Right cardiac atrium (tissue), 5 donors: Measurements from ENCODE around the gene LIX1L. TPM values are rescaled to one million over a fixed set of nuclear protein-coding genes. Genes with fewer than 3 reads are reported as not detected.

Experiments
- ATAC-seq, 2 donors: fragments of 200-7000 bp; cut with Tn5 transposase; one replicate each; pipeline versions ENCODE4 v1.8.0 to v1.9.1; 2020; ENCODE audit warnings: moderate library complexity in 2 of 2, mild to moderate bottlenecking in 1 of 2
- DNase-seq, 3 donors: peaks; one replicate each; pipeline ENCODE4 v3.0.0-alpha.2; 2020
- H3K27ac ChIP-seq: one replicate; pipeline ENCODE4 v1.5.1; 2013; ENCODE audit warnings: mild to moderate bottlenecking, low read length, control low read depth, moderate library complexity
- H3K27me3 ChIP-seq: one replicate; pipeline ENCODE4 v1.6.1; 2013; ENCODE audit not compliant: control insufficient read depth, insufficient read depth
- H3K4me1 ChIP-seq: one replicate; pipeline ENCODE4 v1.6.1; 2013; ENCODE audit warnings: low read length; ENCODE audit not compliant: control insufficient read depth, insufficient read depth
- H3K4me3 ChIP-seq: one replicate; pipeline ENCODE4 v1.5.1; 2013; ENCODE audit warnings: low read length, control low read depth
- H3K9me3 ChIP-seq: one replicate; pipeline ENCODE4 v1.6.1; 2013; ENCODE audit warnings: low read length; ENCODE audit not compliant: control insufficient read depth
- WGBS: extraction: QIAGEN DNeasy Blood & Tissue Kit; methylation state at CpG from one replicate; pipeline ENCODE4 v1.1.7; 2013; 5-methylcytosine and 5-hydroxymethylcytosine counted together
- intact Hi-C, 4 donors: fragments of 100-400 bp; cut with DNase I; formaldehyde crosslinking; loops; one replicate each; pipeline versions ENCODE4 v1.11.0 to v1.14.0; 2022 to 2023
- polyA plus RNA-seq: library from polyadenylated mRNA; stranded (reverse); fragments of 200-250 nt; gene quantifications from one replicate; pipeline ENCODE4 v1.2.3, GENCODE V29; 2013
- total RNA-seq, 4 donors: library from RNA; stranded (reverse); fragmentation: NEBNext Ultra II Directional; extraction: Animal tissue kit (Norgen Biotek cat#: 25700); gene quantifications; one replicate each; pipeline ENCODE4 v1.2.1, GENCODE V29; 2021
- donor health status: healthy with polysubstance abuse.
- donor health status: DM: no; HTN: yes; CAD: no.
- donor health status: DM: no; HTN: no; CAD: no.
- donor health status: DM: no; HTN: yes; CAD: no; lungs with severe emphysema.
- donor health status: DM: yes; HTN: yes; CAD: no.

The LIX1L gene
- total and polyA plus RNA-seq, 5 donors, result 11.9 to 39.2 (median 28.3) TPM

DNA sequence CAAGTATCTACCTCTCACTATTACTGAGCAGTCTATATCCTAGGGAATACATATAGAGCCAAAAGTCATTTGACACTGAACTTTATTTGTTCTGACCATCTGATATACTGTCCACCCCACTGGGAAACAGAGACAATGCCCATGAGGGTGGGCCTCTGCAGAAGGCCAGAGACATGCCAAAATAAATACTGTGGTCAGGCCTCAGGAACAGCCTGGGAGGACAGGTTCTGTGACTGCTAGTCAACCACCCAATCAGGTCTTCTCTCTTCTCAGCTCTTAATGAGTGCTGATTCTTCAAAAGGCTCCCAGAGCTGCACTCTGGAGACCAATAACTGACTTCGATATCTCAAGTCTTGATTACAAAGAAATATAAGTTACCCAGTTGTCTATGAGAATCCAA is 66.7 kb downstream of the LIX1L start:
- ATAC-seq (peak; percentile 28 to 71), DNase-seq (no peak)
- Histone ChIP-seq H3K4me3 (no peak overlapping the region), H3K4me1 (peaks cover 9% of the 10 kb centered on the region), H3K9me3 (no peaks in the 10 kb centered on the region), H3K27ac (peak overlapping the region; percentile 86), H3K27me3 (no peaks in the 10 kb centered on the region)
- 36% methylated on average over 1 of the region's 1 CpG for WGBS
- intact Hi-C loops, result loop anchor here (5.0 to 10.0 kb wide), 3 partner anchors 74 to 124 kb away; partner anchors contain the start of genes ANKRD34A (in 1 of the 4) and POLR3GL (in 1 of the 4)

DNA sequence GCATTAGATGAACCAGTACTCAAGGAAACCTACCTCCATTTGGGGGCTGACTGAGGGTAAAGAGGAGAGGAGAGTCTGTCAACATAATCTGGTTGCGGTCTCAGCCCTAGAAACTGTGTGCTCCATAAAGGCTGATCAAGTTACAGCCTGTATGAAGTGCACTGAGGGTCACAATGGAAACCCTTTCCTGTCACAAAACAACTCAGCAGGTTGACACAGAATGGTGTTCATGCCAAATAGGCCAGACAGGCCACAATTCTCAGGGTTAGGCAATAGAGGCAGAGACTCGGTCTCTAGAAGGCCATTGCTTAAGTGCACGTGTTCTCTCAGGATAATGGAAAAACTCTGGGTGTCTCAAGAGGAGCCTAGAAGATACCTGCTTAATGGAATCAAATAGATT is 68.1 kb downstream of the LIX1L start:
- Histone ChIP-seq H3K27ac (no peak overlapping the region), H3K9me3 (no peaks in the 10 kb centered on the region), H3K4me3 (no peak overlapping the region), H3K27me3 (no peaks in the 10 kb centered on the region), H3K4me1 (peaks cover 9% of the 10 kb centered on the region)
- 73% methylated on average over 3 of the region's 3 CpGs for WGBS
- ATAC-seq, result no peak
- intact Hi-C loops, result loop anchor here (5.0 to 10.0 kb wide), 3 partner anchors 75 to 125 kb away; partner anchors contain the start of genes ANKRD34A (in 1 of the 4) and POLR3GL (in 1 of the 4)
- DNase-seq, result no peak

DNA sequence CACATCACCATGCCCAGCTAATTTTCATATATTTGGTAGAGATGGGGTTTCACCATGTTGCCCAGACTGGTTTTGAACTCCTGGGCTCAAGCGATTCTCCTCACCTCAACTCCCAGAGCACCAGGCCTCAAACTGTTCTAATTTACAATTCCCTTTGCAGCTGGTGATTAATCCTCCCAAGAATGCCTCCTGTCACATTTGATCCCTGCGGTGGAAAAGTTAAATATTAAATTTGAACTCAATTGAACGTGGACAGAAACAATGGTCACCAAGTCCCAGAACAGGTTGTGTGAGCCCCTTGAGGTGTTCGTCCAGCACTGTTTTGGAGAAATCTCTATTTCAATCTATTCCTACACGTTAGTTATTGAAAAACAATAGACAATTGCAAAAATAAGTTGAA is 70.2 kb downstream of the LIX1L start:
- WGBS, result 75% methylated on average over 5 of the region's 5 CpGs
- Histone ChIP-seq H3K9me3 (no peaks in the 10 kb centered on the region), H3K27ac (no peak overlapping the region), H3K27me3 (no peaks in the 10 kb centered on the region), H3K4me1 (peaks cover 6% of the 10 kb centered on the region), H3K4me3 (no peak overlapping the region)
- no peak for DNase-seq
- intact Hi-C loops, result no loop called here
- no peak for ATAC-seq

DNA sequence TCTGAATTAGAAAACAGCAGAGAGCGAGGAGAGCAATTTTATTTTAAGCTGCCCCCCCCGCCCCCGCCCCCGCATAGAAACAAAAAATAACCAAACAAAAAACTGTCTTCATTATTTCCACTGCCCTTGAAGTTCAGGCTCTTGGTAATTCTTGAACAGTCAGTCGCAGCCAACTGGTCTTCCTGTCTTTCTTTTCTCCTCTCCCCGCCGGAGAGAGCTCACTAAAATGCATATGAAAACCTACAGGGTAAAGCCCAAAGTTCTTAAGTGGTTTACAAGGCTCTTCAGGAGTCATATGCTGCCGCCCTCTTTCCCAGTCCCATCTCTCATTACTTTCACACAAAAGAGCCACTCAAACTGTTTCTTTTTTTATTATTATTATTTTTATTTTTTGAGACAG is 71.0 kb downstream of the LIX1L start:
- no peaks in the 10 kb centered on the region for H3K27me3 ChIP-seq
- H3K9me3 ChIP-seq, result no peaks in the 10 kb centered on the region
- intact Hi-C loops, result no loop called here
- ATAC-seq, result peak in 1 of 2 donors; percentile 6
- H3K27ac ChIP-seq, result no peak overlapping the region
- peak overlapping the region; percentile 60 for H3K4me3 ChIP-seq
- peaks cover 3% of the 10 kb centered on the region for H3K4me1 ChIP-seq
- WGBS, result 51% methylated on average over 8 of the region's 8 CpGs
- DNase-seq, result no peak

DNA sequence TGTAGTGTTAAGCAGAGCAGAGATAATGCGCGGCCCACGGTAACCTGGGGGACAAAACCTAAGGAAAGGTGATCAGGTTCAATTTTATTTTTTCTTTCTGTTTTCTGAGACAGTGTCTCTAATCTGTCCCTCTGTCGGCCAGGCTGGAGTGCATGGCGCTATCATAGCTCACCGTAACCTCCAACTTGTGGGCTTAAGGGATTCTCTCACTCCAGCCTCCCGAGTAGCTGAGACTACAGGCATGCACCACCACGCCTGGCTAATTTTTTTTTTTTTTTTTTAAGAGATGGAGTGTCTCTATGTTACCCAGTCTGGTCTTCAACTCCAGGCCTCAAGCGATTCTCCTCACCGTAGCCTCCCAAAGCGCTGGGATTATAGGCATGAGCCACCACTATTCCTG is 71.4 kb downstream of the LIX1L start:
- H3K4me1 ChIP-seq, result no peaks in the 10 kb centered on the region
- no peaks in the 10 kb centered on the region for H3K27me3 ChIP-seq
- 35% methylated on average over 11 of the region's 11 CpGs for WGBS
- peak overlapping the region; percentile 46 for H3K27ac ChIP-seq
- DNase-seq (no peak), ATAC-seq (peak; percentile 18 to 20)
- H3K9me3 ChIP-seq, result no peaks in the 10 kb centered on the region
- H3K4me3 ChIP-seq, result peak overlapping the region; percentile 60
- intact Hi-C loops, result no loop called here

DNA sequence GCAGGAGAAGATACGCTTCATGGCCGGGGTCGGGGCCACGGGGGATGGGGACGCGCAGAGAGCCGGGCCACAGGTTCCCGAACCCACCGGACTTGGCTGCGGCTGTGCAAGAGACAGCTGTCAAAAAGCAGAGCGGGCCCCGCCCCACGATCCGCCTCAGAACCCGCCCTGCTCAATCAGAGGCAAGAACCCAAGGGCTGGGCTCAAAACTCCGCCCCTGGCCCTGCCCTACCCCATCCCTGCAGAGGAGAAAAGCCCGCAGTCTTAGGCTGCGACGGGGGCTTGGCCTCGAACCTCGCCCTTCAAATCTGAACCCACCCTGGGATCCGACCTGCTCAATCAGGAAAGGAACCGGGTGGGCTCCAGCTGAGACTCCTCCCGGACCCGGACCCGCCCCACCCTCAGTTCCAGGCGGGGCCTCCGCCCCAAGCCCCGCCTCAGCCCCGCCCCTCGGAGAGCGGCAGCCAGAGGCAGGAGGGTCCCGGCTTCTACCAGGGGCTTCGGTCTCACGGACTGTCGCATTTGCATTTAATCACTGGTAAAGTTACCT is 72.0 kb downstream of the LIX1L start, which contains the start of gene ANKRD35:
TSS of gene ANKRD35 (minus strand) at position 129 of the 550 bp plus-strand sequence. CDS start at position 21, 108 bp downstream.
- ATAC-seq (peak; percentile 95), DNase-seq (peak; percentile 89 to 97 (median 95))
- Histone ChIP-seq H3K27ac (peak within 1 kb of the TSS; percentile 46), H3K9me3 (no peaks in the 10 kb centered on the region), H3K4me1 (no peaks in the 10 kb centered on the region), H3K4me3 (peak within 1 kb of the TSS; percentile 60), H3K27me3 (no peaks in the 10 kb centered on the region)
- intact Hi-C loops, result no loop called here
- 1% methylated on average over 36 of the region's 36 CpGs for WGBS

DNA sequence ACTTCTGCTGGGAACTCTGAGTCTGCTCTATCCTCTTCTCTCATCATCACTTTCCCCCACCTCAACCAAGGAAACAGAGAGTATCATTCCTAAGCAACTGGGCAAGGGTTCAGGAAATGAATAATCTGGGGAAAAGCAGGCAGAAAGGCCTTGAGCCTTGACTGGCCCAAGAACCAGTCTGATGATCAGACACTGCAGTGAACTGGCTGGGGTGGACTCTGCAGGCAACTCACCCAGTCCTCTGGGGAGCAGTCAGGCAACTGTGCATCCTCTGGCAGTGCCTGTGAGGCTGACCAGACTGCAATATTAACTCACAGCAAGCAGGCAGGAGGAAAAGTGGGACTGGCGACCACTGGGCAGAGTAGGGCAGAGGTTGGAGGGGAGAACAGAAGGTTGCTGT is 73.1 kb downstream of the LIX1L start:
- H3K4me3 ChIP-seq, result no peak overlapping the region
- H3K9me3 ChIP-seq, result no peaks in the 10 kb centered on the region
- no peaks in the 10 kb centered on the region for H3K4me1 ChIP-seq
- ATAC-seq, result no peak
- intact Hi-C loops, result no loop called here
- no peak overlapping the region for H3K27ac ChIP-seq
- H3K27me3 ChIP-seq, result no peaks in the 10 kb centered on the region
- no peak for DNase-seq
- 84% methylated on average over 1 of the region's 1 CpG for WGBS

Other genes starting within 250 kb of the LIX1L start
- gene CD160, start 238.5 kb downstream of the LIX1L start, total RNA-seq, result not detected
- gene CD160, start 238.5 kb downstream of the LIX1L start, polyA plus RNA-seq, result not detected
- gene RNF115, start 133.9 kb downstream of the LIX1L start, total RNA-seq, result 10 to 100 TPM; 38.6 to 53.0 (median 42.7) TPM
- 26.4 TPM for gene RNF115, start 133.9 kb downstream of the LIX1L start, polyA plus RNA-seq
- 10 to 100 TPM; 14.7 to 15.9 (median 14.8) TPM for gene POLR3C, start 133.8 kb downstream of the LIX1L start, total RNA-seq
- 8.7 TPM for gene POLR3C, start 133.8 kb downstream of the LIX1L start, polyA plus RNA-seq
- 1 to 10 TPM; 4.1 to 7.2 (median 5.1) TPM for gene NUDT17, start 112.4 kb downstream of the LIX1L start, total RNA-seq
- gene NUDT17, start 112.4 kb downstream of the LIX1L start, polyA plus RNA-seq, result 5.8 TPM
- gene PIAS3, start 98.9 kb downstream of the LIX1L start, total RNA-seq, result 10 to 100 TPM; 16.9 to 19.4 (median 18.8) TPM
- gene PIAS3, start 98.9 kb downstream of the LIX1L start, polyA plus RNA-seq, result 16.6 TPM
- 1 to 10 TPM; 1.9 to 2.3 (median 2.1) TPM for gene ANKRD35, start 72.2 kb downstream of the LIX1L start, total RNA-seq
- gene ANKRD35, start 72.2 kb downstream of the LIX1L start, polyA plus RNA-seq, result 1.4 TPM
- 10 to 100 TPM; 10.2 to 29.0 (median 12.6) TPM for gene ITGA10, start 48.0 kb downstream of the LIX1L start, total RNA-seq
- gene ITGA10, start 48.0 kb downstream of the LIX1L start, polyA plus RNA-seq, result 5.6 TPM
- 10 to 100 TPM; 21.4 to 23.7 (median 22.4) TPM for gene PEX11B, start 39.3 kb downstream of the LIX1L start, total RNA-seq
- gene PEX11B, start 39.3 kb downstream of the LIX1L start, polyA plus RNA-seq, result 22.8 TPM
- 10 to 100 TPM; 68.6 to 94.5 (median 74.4) TPM for gene RBM8A, start 30.5 kb downstream of the LIX1L start, total RNA-seq
- 64.1 TPM for gene RBM8A, start 30.5 kb downstream of the LIX1L start, polyA plus RNA-seq
- gene ANKRD34A, start 6.6 kb upstream of the LIX1L start, total RNA-seq, result 1 to 10 TPM; 1.7 to 3.9 (median 3.7) TPM
- gene ANKRD34A, start 6.6 kb upstream of the LIX1L start, polyA plus RNA-seq, result 1.8 TPM
- 10 to 100 TPM; 51.4 to 54.4 (median 52.5) TPM for gene POLR3GL, start 6.7 kb upstream of the LIX1L start, total RNA-seq
- gene POLR3GL, start 6.7 kb upstream of the LIX1L start, polyA plus RNA-seq, result 94.7 TPM
- 100 to 1,000 TPM; 548 to 806 (median 632) TPM for gene TXNIP, start 38.6 kb upstream of the LIX1L start, total RNA-seq
- 943 TPM for gene TXNIP, start 38.6 kb upstream of the LIX1L start, polyA plus RNA-seq
- 100 to 1,000 TPM in 2 of 4 donors, 10 to 100 TPM in 2; 65.1 to 164 (median 97.1) TPM for gene HJV, start 63.7 kb upstream of the LIX1L start, total RNA-seq
- 116 TPM for gene HJV, start 63.7 kb upstream of the LIX1L start, polyA plus RNA-seq
- 1 to 10 TPM in 3 of 4 donors, under 1 TPM in 1; 0.99 to 1.3 (median 1.3) TPM for gene NBPF10, start 186.8 kb upstream of the LIX1L start, total RNA-seq
- gene NBPF10, start 186.8 kb upstream of the LIX1L start, polyA plus RNA-seq, result 0.48 TPM